ENCODE data around the gene CCNB3.

DNA sequence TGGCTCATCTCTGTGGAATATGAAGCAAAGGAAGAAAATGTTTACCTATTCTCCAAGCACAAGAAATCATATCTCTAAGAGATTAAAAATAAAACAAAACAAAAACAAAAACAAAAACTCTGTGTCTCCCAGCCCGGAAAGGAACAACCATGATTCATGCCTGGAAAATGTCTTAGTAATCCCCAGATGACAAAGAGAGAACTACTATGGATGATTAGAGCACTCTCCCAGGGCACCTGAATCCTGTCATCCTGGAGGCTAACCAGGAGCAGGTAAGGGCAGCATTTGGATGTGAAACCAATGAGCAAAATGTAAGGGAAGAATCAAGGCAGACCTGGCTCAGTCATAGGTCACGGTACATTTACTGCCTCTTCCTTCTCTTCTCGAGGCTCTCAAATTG is 2.0 kb upstream of the CCNB3 start:
- TF ChIP-seq CTCF (IDR thresholded peaks at IDR 0.05) (no peak), POLR2A (IDR thresholded peaks at IDR 0.05) (no peak)

Measured in thyroid gland (tissue), 4 donors.